Activated CD4-positive, alpha-beta T cell treated with anti-CD3 and anti-CD28 coated beads, Interleukin-2, amount 50 U/mL, for 48 hours (primary cell): ENCODE results near the gene PSG11.
"Not testable (repeated sequence)": the region's sequence is repeated elsewhere in the genome, so short reads cannot be mapped to it uniquely, and the experiment has no call there.

Experiments used
- DNase-seq, 2 experiments: peaks; one replicate each; pipeline ENCODE4 v3.0.0-alpha.2; 2020

The PSG11 gene

GRCh38 chr19:43026369-43026768, at the start of gene PSG11:
PSG11 (minus strand) TSS chr19:43026469; CDS start chr19:43026372, 97 bp downstream.
- DNase-seq, result not testable (repeated sequence)

GRCh38 chr19:43062418-43062817, 36.1 kb upstream of the PSG11 start:
- DNase-seq, result not testable (repeated sequence)

- DNase-seq, result not testable (repeated sequence)
Observed at GRCh38 chr19:43061326-43061725, 35.1 kb upstream of the PSG11 start.

GRCh38 chr19:43060254-43060653, 34.0 kb upstream of the PSG11 start:
- DNase-seq, result not testable (repeated sequence)

GRCh38 chr19:43059482-43059881, 33.2 kb upstream of the PSG11 start:
- not testable (repeated sequence) for DNase-seq

GRCh38 chr19:43058440-43058839, 32.2 kb upstream of the PSG11 start:
- DNase-seq, result not testable (repeated sequence)

GRCh38 chr19:43047966-43048365, 21.7 kb upstream of the PSG11 start:
- not testable (repeated sequence) for DNase-seq

- DNase-seq, result not testable (repeated sequence)
Observed at GRCh38 chr19:43046578-43046977, 20.3 kb upstream of the PSG11 start.

- not testable (repeated sequence) for DNase-seq
Observed at GRCh38 chr19:43043492-43044180, 17.4 kb upstream of the PSG11 start.

- DNase-seq, result not testable (repeated sequence)
Observed at GRCh38 chr19:43031645-43032044, 5.4 kb upstream of the PSG11 start.

- DNase-seq, result no peak
Observed at GRCh38 chr19:43028866-43029265, 2.6 kb upstream of the PSG11 start.

GRCh38 chr19:43027985-43028384, 1.7 kb upstream of the PSG11 start:
- DNase-seq, result not testable (repeated sequence)

GRCh38 chr19:43027061-43027460, 792 bp upstream of the PSG11 start:
- DNase-seq, result not testable (repeated sequence)

- DNase-seq, result not testable (repeated sequence)
Observed at GRCh38 chr19:43022098-43022497, 4.2 kb downstream of the PSG11 start.

- DNase-seq, result not testable (repeated sequence)
Observed at GRCh38 chr19:43021629-43022028, 4.6 kb downstream of the PSG11 start.

GRCh38 chr19:43019588-43019987, 6.7 kb downstream of the PSG11 start:
- not testable (repeated sequence) for DNase-seq

GRCh38 chr19:43005841-43006240, 20.4 kb downstream of the PSG11 start:
- not testable (repeated sequence) for DNase-seq

GRCh38 chr19:43004846-43005245, 21.4 kb downstream of the PSG11 start:
- DNase-seq, result not testable (repeated sequence)

GRCh38 chr19:43003634-43004033, 22.6 kb downstream of the PSG11 start:
- DNase-seq, result not testable (repeated sequence)

GRCh38 chr19:43002948-43003347, 23.3 kb downstream of the PSG11 start:
- DNase-seq, result not testable (repeated sequence)

- not testable (repeated sequence) for DNase-seq
Observed at GRCh38 chr19:42996161-42996560, 30.1 kb downstream of the PSG11 start.

GRCh38 chr19:42992029-42992604, 34.2 kb downstream of the PSG11 start:
- not testable (repeated sequence) for DNase-seq

GRCh38 chr19:42989851-42990250, 36.4 kb downstream of the PSG11 start:
- no peak for DNase-seq

- not testable (repeated sequence) for DNase-seq
Observed at GRCh38 chr19:42989186-42989585, 37.1 kb downstream of the PSG11 start.
